Common myeloid progenitor, CD34-positive (primary cell): ENCODE measurements around the gene DGKQ.

Source experiments
- CTCF ChIA-PET: fragments of 350-600 bp; sonication (Branson Sonifier 250); formaldehyde crosslinking; loops from one replicate; lab custom pipeline; 2021; ENCODE audit warnings: antibody characterized with exemption; lab: Charles Lee
- POLR2A ChIA-PET: fragments of 350-600 bp; sonication (Branson Sonifier 250); formaldehyde crosslinking; loops from one replicate; lab custom pipeline; 2021; ENCODE audit warnings: antibody characterized with exemption; lab: Charles Lee
- DNase-seq, 3 donors: peaks; one replicate each; pipeline versions ENCODE4 v3.0.0 to v3.0.0-alpha.2; 2013
- H3K27ac ChIP-seq, 2 experiments: 1 replicate in 1 of 2; 2 replicates in 1 of 2; pipeline ENCODE4 v1.7.0; 2013; ENCODE audit warnings: inconsistent platforms in 2 of 2, low read length in 2 of 2, mild to moderate bottlenecking in 2 of 2, low read depth in 1 of 2, moderate library complexity in 1 of 2; ENCODE audit not compliant: severe bottlenecking in 2 of 2, insufficient read depth in 1 of 2, poor library complexity in 1 of 2
- H3K27me3 ChIP-seq, 5 experiments: replicated peaks in 2 of 5; 1 replicate in 3 of 5; 2 replicates in 2 of 5; pipeline versions ENCODE4 v1.6.1 to v1.7.0; 2013; ENCODE audit warnings: low read length in 4 of 5, mild to moderate bottlenecking in 2 of 5, moderate library complexity in 2 of 5, inconsistent platforms in 1 of 5; ENCODE audit not compliant: insufficient read depth in 5 of 5, control insufficient read depth in 4 of 5
- H3K36me3 ChIP-seq, 4 experiments: 1 replicate in 2 of 4; 2 replicates in 2 of 4; pipeline versions ENCODE4 v1.6.1 to v1.7.0; 2013; ENCODE audit warnings: low read length in 3 of 4, control low read depth in 1 of 4, mild to moderate bottlenecking in 1 of 4; ENCODE audit not compliant: control insufficient read depth in 4 of 4, insufficient read depth in 4 of 4
- H3K4me1 ChIP-seq, 4 experiments: 1 replicate in 3 of 4; 2 replicates in 1 of 4; pipeline versions ENCODE4 v1.6.1 to v1.7.1; 2013; ENCODE audit warnings: low read length in 3 of 4, mild to moderate bottlenecking in 3 of 4, control low read depth in 1 of 4, inconsistent platforms in 1 of 4, moderate library complexity in 1 of 4; ENCODE audit not compliant: control insufficient read depth in 4 of 4, insufficient read depth in 4 of 4; ENCODE audit errors: control extremely low read depth in 1 of 4
- H3K4me3 ChIP-seq, 7 experiments: 1 replicate in 4 of 7; 2 replicates in 3 of 7; pipeline versions ENCODE4 v1.5.1 to v1.7.0; 2013; ENCODE audit warnings: mild to moderate bottlenecking in 7 of 7, low read length in 6 of 7, moderate library complexity in 6 of 7, inconsistent platforms in 2 of 7, low read depth in 2 of 7, control low read depth in 1 of 7; ENCODE audit not compliant: insufficient read depth in 4 of 7, control insufficient read depth in 1 of 7; ENCODE audit errors: extremely low read depth in 1 of 7
- H3K9me3 ChIP-seq, 5 experiments: 1 replicate in 4 of 5; 2 replicates in 1 of 5; pipeline versions ENCODE4 v1.6.1 to v1.7.1; 2013; ENCODE audit warnings: low read length in 4 of 5, mild to moderate bottlenecking in 2 of 5, inconsistent platforms in 1 of 5, low read depth in 1 of 5, moderate library complexity in 1 of 5; ENCODE audit not compliant: control insufficient read depth in 4 of 5, insufficient read depth in 2 of 5; ENCODE audit errors: control extremely low read depth in 1 of 5
- WGBS: methylation state at CpG from one replicate; pipeline ENCODE4 v1.1.5; 2013; ENCODE audit not compliant: insufficient coverage; 5-methylcytosine and 5-hydroxymethylcytosine counted together

The DGKQ gene

GRCh38 chr4:917992-918391 is 55.4 kb downstream of the DGKQ start:
- no peaks in the 10 kb centered on the region for H3K27me3 ChIP-seq
- peaks cover 0 to 4% (median 3%) of the 10 kb centered on the region in 4 experiments for H3K36me3 ChIP-seq
- peaks cover 22 to 39% (median 31%) of the 10 kb centered on the region in 4 experiments for H3K4me1 ChIP-seq
- DNase-seq: no peak
- WGBS: 86% methylated on average over 1 of the region's 2 CpGs
- POLR2A ChIA-PET: no interaction called here
- H3K27ac ChIP-seq: no peak overlapping the region
- CTCF ChIA-PET: interaction anchor here (0.7 to 1.2 kb wide), 4 partner anchors 16 to 69 kb away, joined by 3 to 4 read pairs (median 3); partner anchors contain the start of gene IDUA
- H3K4me3 ChIP-seq: no peak overlapping the region
- H3K9me3 ChIP-seq: peaks cover 0 to 3% (median 0%) of the 10 kb centered on the region in 5 experiments

GRCh38 chr4:917466-917865 is 55.9 kb downstream of the DGKQ start:
- CTCF ChIA-PET: interaction anchor here (1.2 kb wide), 1 partner anchor 16 kb away, joined by 3 read pairs; no protein-coding TSS in a partner anchor
- WGBS: no CpG with 5 or more reads among the region's 7 CpGs
- DNase-seq: no peak

GRCh38 chr4:915595-915994 is 57.8 kb downstream of the DGKQ start:
- Histone ChIP-seq H3K9me3 (peaks cover 0 to 3% (median 0%) of the 10 kb centered on the region in 5 experiments), H3K27me3 (no peaks in the 10 kb centered on the region), H3K27ac (peak overlapping the region in 1 of 2 experiments; percentile 54), H3K4me3 (peak overlapping the region in 6 of 7 experiments; percentile 12 to 76 (median 56)), H3K4me1 (peaks cover 12 to 25% (median 17%) of the 10 kb centered on the region in 4 experiments), H3K36me3 (peaks cover 7 to 28% (median 21%) of the 10 kb centered on the region in 4 experiments)
- WGBS: 0% methylated on average over 3 of the region's 8 CpGs
- ChIA-PET CTCF (no interaction called here), POLR2A (no interaction called here)
- peak in 2 of 3 donors; percentile 67 to 69 for DNase-seq

More at GRCh38 chr4:917466-917865, 55.9 kb downstream of the DGKQ start:
- Histone ChIP-seq H3K4me3 (no peak overlapping the region), H3K36me3 (peaks cover 0 to 9% (median 6%) of the 10 kb centered on the region in 4 experiments), H3K9me3 (peaks cover 0 to 3% (median 0%) of the 10 kb centered on the region in 5 experiments), H3K27me3 (no peaks in the 10 kb centered on the region), H3K4me1 (peaks cover 19 to 33% (median 26%) of the 10 kb centered on the region in 4 experiments), H3K27ac (no peak overlapping the region)
- POLR2A ChIA-PET: no interaction called here

- Histone ChIP-seq H3K27ac (peak overlapping the region in 1 of 2 experiments; percentile 54), H3K4me1 (peaks cover 12 to 25% (median 17%) of the 10 kb centered on the region in 4 experiments), H3K36me3 (peaks cover 7 to 33% (median 23%) of the 10 kb centered on the region in 4 experiments), H3K27me3 (no peaks in the 10 kb centered on the region), H3K9me3 (peaks cover 0 to 3% (median 0%) of the 10 kb centered on the region in 5 experiments), H3K4me3 (peak overlapping the region in 6 of 7 experiments; percentile 12 to 76 (median 56))
- ChIA-PET CTCF (no interaction called here), POLR2A (no interaction called here)
- peak in 1 of 3 donors; percentile 41 for DNase-seq
- WGBS: 7% methylated on average over 11 of the region's 20 CpGs
These were observed 58.3 kb downstream of the DGKQ start for GRCh38 chr4:915041-915474.

GRCh38 chr4:914531-914930 is 58.8 kb downstream of the DGKQ start:
- peaks cover 7 to 38% (median 25%) of the 10 kb centered on the region in 4 experiments for H3K36me3 ChIP-seq
- peaks cover 12 to 25% (median 17%) of the 10 kb centered on the region in 4 experiments for H3K4me1 ChIP-seq
- H3K9me3 ChIP-seq: peaks cover 0 to 3% (median 0%) of the 10 kb centered on the region in 5 experiments
- POLR2A ChIA-PET: no interaction called here
- CTCF ChIA-PET: no interaction called here
- H3K4me3 ChIP-seq: peak overlapping the region in 3 of 7 experiments; percentile 47 to 72 (median 56)
- DNase-seq: no peak
- WGBS: 92% methylated on average over 6 of the region's 21 CpGs
- no peaks in the 10 kb centered on the region for H3K27me3 ChIP-seq
- no peak overlapping the region for H3K27ac ChIP-seq

- H3K9me3 ChIP-seq: peaks cover 0 to 2% (median 0%) of the 10 kb centered on the region in 5 experiments
- H3K4me1 ChIP-seq: peaks cover 12 to 25% (median 17%) of the 10 kb centered on the region in 4 experiments
- DNase-seq: no peak
- WGBS: 95% methylated on average over 4 of the region's 4 CpGs
- H3K27me3 ChIP-seq: no peaks in the 10 kb centered on the region
- H3K27ac ChIP-seq: no peak overlapping the region
- no peak overlapping the region for H3K4me3 ChIP-seq
- POLR2A ChIA-PET: no interaction called here
- CTCF ChIA-PET: no interaction called here
- peaks cover 7 to 47% (median 29%) of the 10 kb centered on the region in 4 experiments for H3K36me3 ChIP-seq
These were observed 60.1 kb downstream of the DGKQ start for GRCh38 chr4:913280-913618.

GRCh38 chr4:912548-913279 is 60.7 kb downstream of the DGKQ start:
- Histone ChIP-seq H3K4me1 (peaks cover 12 to 25% (median 17%) of the 10 kb centered on the region in 4 experiments), H3K9me3 (no peaks in the 10 kb centered on the region), H3K27me3 (no peaks in the 10 kb centered on the region), H3K27ac (no peak overlapping the region), H3K36me3 (peaks cover 7 to 53% (median 30%) of the 10 kb centered on the region in 4 experiments), H3K4me3 (no peak overlapping the region)
- ChIA-PET CTCF (interaction anchor here (1.6 kb wide), 1 partner anchor 75 kb away, joined by 4 read pairs; the partner anchor contains the start of gene IDUA), POLR2A (no interaction called here)
- DNase-seq: no peak
- 94% methylated on average over 19 of the region's 19 CpGs for WGBS
